Head of caudate nucleus (tissue), 42 donors: ENCODE data around the gene UNCX.
A peak's percentile ranks its signal among the peaks of the same experiment; 100 is the strongest.

Experiments
- DNase-seq, 42 donors: peaks; one replicate each; pipeline versions ENCODE4 v3.0.0 to v3.0.0-alpha.2; 2020 to 2021; ENCODE audit warnings: mixed read lengths in 7 of 42
- intact Hi-C: fragments of 100-400 bp; cut with DNase I; formaldehyde crosslinking; loops from one replicate; pipeline ENCODE4 v1.15.0; 2022

The UNCX gene

GRCh38 chr7:1239803-1240516, 7.3 kb downstream of the UNCX start:
- no peak for DNase-seq
- intact Hi-C loops, result no loop called here

- no peak for DNase-seq
- intact Hi-C loops, result no loop called here
Observed at GRCh38 chr7:1240517-1241257, 8.0 kb downstream of the UNCX start.

GRCh38 chr7:1241258-1241602, 8.6 kb downstream of the UNCX start:
- intact Hi-C loops, result no loop called here
- no peak for DNase-seq

- no peak for DNase-seq
- intact Hi-C loops, result no loop called here
Observed at GRCh38 chr7:1241603-1242255, 9.1 kb downstream of the UNCX start.

GRCh38 chr7:1242256-1242605, 9.6 kb downstream of the UNCX start:
- no peak for DNase-seq
- intact Hi-C loops, result no loop called here

- intact Hi-C loops, result no loop called here
- no peak for DNase-seq
Observed at GRCh38 chr7:1242606-1243289, 10.1 kb downstream of the UNCX start.

GRCh38 chr7:1243290-1243963, 10.8 kb downstream of the UNCX start:
- DNase-seq, result no peak
- intact Hi-C loops, result no loop called here

- DNase-seq, result no peak
- intact Hi-C loops, result no loop called here
Observed at GRCh38 chr7:1243964-1244416, 11.3 kb downstream of the UNCX start.

GRCh38 chr7:1244700-1245523, 12.2 kb downstream of the UNCX start:
- no peak for DNase-seq
- intact Hi-C loops, result no loop called here

- intact Hi-C loops, result no loop called here
- DNase-seq, result no peak
Observed at GRCh38 chr7:1245524-1246050, 12.9 kb downstream of the UNCX start.

GRCh38 chr7:1246160-1246870, 13.6 kb downstream of the UNCX start:
- no peak for DNase-seq
- intact Hi-C loops, result no loop called here

GRCh38 chr7:1246871-1247526, 14.3 kb downstream of the UNCX start:
- intact Hi-C loops, result no loop called here
- DNase-seq, result no peak

GRCh38 chr7:1247527-1248041, 14.9 kb downstream of the UNCX start:
- peak in 32 of 42 donors; percentile 6 to 65 (median 30) for DNase-seq
- intact Hi-C loops, result no loop called here

GRCh38 chr7:1248143-1248915, 15.7 kb downstream of the UNCX start:
- no peak for DNase-seq
- intact Hi-C loops, result no loop called here

GRCh38 chr7:1248916-1249581, 16.4 kb downstream of the UNCX start:
- intact Hi-C loops, result no loop called here
- DNase-seq, result no peak

GRCh38 chr7:1249731-1250130, 17.1 kb downstream of the UNCX start:
- DNase-seq, result no peak

More at GRCh38 chr7:1249731-1250130, 17.1 kb downstream of the UNCX start:
- intact Hi-C loops, result no loop called here
